HG02973 (cell line): ENCODE data around the gene ELK3.

Experiments
- ATAC-seq: cut with Tn5 transposase; IDR thresholded peaks from one replicate; pipeline ENCODE4 v1.9.1; 2021; ENCODE audit warnings: moderate library complexity; ENCODE audit not compliant: unreplicated experiment

ELK3 gene

GRCh38 chr12:96187956-96188355 is 6.2 kb upstream of the ELK3 start:
- ATAC-seq: no peak

- no peak for ATAC-seq
Measured at GRCh38 chr12:96189781-96190180, 4.4 kb upstream of the ELK3 start.

GRCh38 chr12:96190413-96191108 is 3.6 kb upstream of the ELK3 start:
- ATAC-seq: no peak

GRCh38 chr12:96192926-96193573 is 1.1 kb upstream of the ELK3 start:
- ATAC-seq: no peak

- no peak for ATAC-seq
Measured at GRCh38 chr12:96194576-96194889, 358 bp downstream of the ELK3 start.

DNA sequence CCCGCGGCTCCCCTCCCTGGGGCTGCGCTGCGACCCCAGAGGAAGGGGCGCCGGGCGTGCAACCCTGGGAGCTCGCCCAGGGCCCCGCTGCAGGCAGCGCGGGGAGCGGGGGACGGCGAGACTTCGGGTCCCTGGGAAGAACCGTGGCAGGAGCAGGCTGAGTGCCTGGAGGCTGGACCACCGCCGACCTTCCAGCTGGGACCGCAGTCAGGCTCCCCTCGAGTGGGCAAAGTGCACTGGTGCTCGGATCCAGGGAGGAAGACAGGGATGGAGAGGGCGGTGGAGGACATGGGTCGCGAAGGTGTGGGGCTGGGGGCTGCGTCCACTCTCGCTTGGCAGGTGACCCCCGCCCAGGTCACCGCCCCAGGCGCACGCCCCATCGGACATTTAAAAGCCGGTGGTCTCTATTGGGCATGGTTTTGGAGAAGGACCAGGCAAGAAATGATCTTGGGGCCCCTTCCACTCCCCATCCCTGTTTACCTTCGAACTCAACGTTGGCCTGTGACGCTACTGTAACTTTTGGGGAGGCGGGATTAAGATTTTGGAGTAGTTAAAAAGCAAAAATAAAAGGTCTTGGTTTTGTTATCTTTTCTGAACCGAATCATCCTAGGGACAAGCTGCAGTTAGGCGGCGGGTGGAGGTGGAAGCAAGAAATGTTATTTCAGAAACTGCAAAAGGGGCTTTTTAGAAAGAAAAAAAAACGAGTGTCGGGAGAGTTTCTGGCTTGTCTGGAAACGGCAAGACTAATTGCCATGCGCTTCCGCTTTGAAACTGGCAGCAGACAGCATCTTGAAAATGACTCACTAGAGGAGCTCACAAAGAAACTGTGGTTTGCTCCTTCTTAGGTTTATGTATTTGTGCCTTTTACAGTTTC is 1.0 kb downstream of the ELK3 start:
- ATAC-seq: peak; percentile 78

GRCh38 chr12:96195845-96196451 is 1.8 kb downstream of the ELK3 start:
- no peak for ATAC-seq

DNA sequence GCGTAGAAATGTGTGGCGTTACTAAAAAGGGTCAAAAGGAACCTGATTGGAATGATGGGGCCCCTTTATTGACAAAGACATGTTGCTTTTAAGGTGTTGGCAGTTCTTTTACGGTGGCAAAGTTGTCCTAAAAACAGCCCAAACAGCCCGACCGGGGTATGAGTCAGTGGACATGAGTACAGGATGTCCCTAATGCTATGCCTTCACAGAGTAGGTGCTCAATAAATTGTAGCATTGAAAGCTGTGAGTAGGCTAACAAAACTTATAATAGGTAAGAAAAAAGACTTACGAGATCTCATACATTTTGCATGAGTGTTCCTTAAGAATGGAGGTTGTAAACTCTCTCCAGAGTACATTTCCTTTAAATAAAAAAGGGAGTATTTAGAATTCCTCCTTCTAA is 2.6 kb downstream of the ELK3 start:
- ATAC-seq: no peak

- no peak for ATAC-seq
Measured at GRCh38 chr12:96197503-96198272, 3.5 kb downstream of the ELK3 start.

DNA sequence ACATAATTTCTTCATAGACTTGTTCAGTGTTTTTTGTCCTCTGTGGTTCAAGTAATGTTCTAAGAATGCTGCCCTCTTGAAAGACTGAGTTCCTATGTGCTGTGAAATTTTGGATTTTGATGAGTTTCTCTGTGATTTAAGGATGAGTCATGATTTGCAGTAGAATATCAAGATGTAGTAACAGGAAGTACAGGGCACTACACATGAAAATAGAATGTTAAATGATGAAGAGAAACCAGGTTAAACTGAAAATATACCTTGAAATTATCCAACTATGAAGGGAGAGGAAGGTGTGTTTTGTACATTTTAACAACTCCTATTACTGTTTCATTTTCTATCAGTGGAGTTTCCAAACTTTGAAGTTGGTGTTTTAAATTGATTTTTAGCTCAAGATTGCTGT is 4.8 kb downstream of the ELK3 start:
- ATAC-seq: no peak

DNA sequence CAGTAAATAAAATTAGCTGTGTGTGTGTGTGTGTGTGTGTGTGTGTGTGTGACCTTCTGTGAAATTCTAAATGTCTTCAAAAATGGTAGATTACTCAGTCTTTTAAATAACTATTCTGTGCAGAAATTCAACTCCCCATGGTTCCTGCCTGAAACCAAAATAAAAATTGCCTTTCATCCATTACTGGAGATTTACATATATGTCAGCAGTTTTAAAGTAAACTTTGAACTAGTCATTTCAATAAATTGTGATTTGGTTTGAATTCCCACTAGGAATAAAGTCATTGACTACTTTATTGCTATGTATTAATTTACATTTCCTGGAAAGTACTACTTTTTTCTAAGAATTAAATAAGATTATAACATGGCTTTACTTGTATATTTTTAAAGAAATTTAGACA is 5.3 kb downstream of the ELK3 start:
- no peak for ATAC-seq

DNA sequence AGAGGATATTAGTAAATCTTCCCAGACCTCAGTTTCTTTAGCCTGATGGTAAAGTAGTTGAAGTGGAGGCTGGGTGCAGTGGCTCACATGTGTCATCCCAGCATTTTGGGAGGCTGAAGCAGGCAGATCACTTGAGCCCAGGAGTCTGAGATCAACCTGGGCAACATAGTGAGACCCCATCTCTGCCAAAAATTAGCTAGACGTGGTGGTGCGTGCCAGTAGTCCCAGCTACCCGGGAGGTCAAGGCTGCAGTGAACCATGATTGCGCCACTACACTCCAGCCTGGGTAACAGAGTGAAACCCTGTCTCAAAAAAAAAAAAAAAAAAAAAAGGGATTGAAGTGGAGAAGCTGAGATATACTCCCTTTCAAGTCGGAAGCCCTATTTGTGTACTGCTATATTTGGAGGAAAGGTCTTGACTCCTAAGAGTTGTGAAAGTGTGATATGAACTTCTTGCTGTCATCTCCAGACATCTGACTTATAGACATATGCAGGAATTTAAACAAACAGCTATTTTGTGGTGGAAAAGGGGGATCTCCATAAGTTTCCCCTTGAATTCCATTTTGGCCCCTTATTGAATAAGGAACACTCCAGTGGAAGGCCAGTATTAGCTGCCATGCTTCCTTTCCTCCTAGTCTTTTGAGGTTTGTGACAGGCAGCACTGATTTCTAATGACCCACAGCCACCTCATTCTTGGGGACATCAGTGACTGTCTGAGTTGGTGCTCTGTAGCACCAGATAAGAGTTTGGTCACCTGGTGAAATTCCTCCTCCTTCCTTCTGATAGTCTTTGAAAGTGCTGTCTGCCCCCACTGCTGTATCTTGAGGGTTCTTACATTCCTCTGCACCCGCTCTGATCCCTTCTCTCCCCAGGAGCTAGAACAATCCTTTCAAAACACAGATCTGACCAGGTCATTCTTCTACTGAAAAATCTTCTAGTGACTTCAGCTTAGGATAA is 7.4 kb downstream of the ELK3 start:
- no peak for ATAC-seq

DNA sequence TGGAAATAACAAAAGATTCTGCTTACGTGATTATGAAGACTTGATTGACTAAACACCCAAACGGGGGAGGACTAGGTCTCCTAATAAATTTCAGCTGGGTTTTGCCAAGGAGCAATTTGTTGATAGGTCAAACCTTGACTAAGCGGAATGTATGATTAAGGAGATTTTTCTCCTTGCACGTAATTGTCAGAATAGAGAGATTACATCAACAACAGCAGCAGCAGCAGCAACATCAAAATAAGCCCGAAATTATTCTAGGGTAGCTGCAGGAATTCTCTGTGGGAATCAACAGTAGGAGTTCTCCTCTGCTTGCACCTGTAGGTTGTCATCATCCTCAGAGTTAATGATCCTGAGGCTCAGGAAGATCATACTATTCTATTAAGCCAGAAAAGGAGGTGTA is 10.2 kb downstream of the ELK3 start:
- no peak for ATAC-seq

- ATAC-seq: no peak
Measured at GRCh38 chr12:96205908-96206307, 11.7 kb downstream of the ELK3 start.

DNA sequence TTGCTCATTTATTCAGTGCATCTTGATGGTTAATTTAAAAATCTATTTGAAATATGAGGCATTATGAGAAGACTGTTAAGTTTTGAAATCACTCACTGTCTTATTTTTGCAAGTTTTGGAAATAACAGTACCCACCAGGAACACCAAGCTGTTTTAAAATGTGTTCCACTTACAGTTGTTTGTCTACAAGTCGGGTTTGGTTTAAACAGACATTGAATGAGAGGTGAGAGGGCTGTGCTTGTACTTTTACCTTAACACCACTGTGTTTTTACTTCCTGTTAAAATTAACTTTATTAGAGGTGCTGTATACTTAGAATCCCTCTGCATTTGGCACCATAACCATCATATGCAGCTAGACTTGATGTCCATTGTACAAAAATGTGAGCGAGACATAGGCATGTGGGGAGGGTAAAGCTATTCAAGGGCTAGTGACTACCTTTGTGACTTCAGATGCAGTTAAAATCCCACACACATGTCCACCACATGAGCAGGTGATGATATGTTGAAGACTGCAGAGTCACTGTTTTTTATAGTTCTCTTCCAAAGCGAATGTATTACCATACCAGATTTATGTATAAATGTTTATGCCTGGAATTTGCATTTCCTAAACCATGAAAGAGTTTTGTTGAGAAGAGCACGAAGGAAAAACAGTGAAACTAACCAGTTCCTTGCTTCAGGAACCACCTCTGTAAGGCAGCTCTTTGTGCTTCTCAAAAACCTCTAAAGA is 12.9 kb downstream of the ELK3 start:
- no peak for ATAC-seq

- ATAC-seq: no peak
Measured at GRCh38 chr12:96208346-96208745, 14.2 kb downstream of the ELK3 start.

GRCh38 chr12:96208801-96209549 is 14.8 kb downstream of the ELK3 start:
- no peak for ATAC-seq

GRCh38 chr12:96210376-96211055 is 16.3 kb downstream of the ELK3 start:
- no peak for ATAC-seq
